SK-N-SH (cell line): ENCODE data around the gene NPAS3. TPM values are rescaled to one million over a fixed set of nuclear protein-coding genes. Genes with fewer than 3 reads are reported as not detected.

Source experiments
- CTCF ChIA-PET: fragments of 300-600, 350-600 bp; formaldehyde crosslinking; extraction: SDS; loops from one replicate; lab custom pipeline; 2021; lab: Yijun Ruan, JAX
- POLR2A ChIA-PET: fragments of 350-600 bp; sonication (Branson Sonifier 250); formaldehyde crosslinking; extraction: SDS; loops from one replicate; lab custom pipeline; 2020; ENCODE audit warnings: antibody characterized with exemption, inconsistent platforms; lab: Yijun Ruan, JAX
- DNase-seq: peaks from one replicate; pipeline ENCODE4 v3.0.0; 2012
- H2AFZ ChIP-seq: fragments of 200-600 bp; sonication (generic); 2 replicates; pipeline ENCODE4 v1.8.1; 2016; ENCODE audit warnings: antibody characterized with exemption, mild to moderate bottlenecking, low read depth
- H3F3A ChIP-seq: fragments of 200-600 bp; sonication (generic); replicated peaks from 2 replicates; pipeline ENCODE3; 2016; ENCODE audit warnings: antibody characterized with exemption, mild to moderate bottlenecking; ENCODE audit not compliant: insufficient read depth
- H3K27ac ChIP-seq, 2 experiments: fragments of 200-500 bp in 1 of 2; fragments of 200-600 bp in 1 of 2; sonication (Bioruptor generic) in 1 of 2; sonication (generic), shearing (Covaris generic) in 1 of 2; 2 replicates each; pipeline versions ENCODE4 v1.5.1 to v1.6.1; 2014 to 2016; ENCODE audit warnings: low read depth in 2 of 2, inconsistent platforms in 1 of 2, low read length in 1 of 2, mild to moderate bottlenecking in 1 of 2, mixed read lengths in 1 of 2
- H3K27me3 ChIP-seq: fragments of 200-600 bp; sonication (generic), shearing (Covaris generic); 2 replicates; pipeline ENCODE4 v1.6.1; 2016; ENCODE audit warnings: mixed run types; ENCODE audit not compliant: insufficient read depth
- H3K36me3 ChIP-seq, 2 experiments: fragments of 200-500 bp in 1 of 2; fragments of 200-600 bp in 1 of 2; sonication (Bioruptor generic) in 1 of 2; sonication (generic) in 1 of 2; replicated peaks in 1 of 2; 2 replicates each; pipeline versions ENCODE3 to v1.5.1; 2014 to 2016; ENCODE audit warnings: low read length in 1 of 2, mild to moderate bottlenecking in 1 of 2; ENCODE audit not compliant: insufficient read depth in 2 of 2, control insufficient read depth in 1 of 2
- H3K4me1 ChIP-seq, 2 experiments: fragments of 200-500 bp in 1 of 2; fragments of 200-600 bp in 1 of 2; sonication (Bioruptor generic) in 1 of 2; sonication (generic), shearing (Covaris generic) in 1 of 2; 2 replicates each; pipeline versions ENCODE4 v1.5.1 to v1.6.1; 2014 to 2016; ENCODE audit warnings: low read depth in 1 of 2, low read length in 1 of 2, mixed run types in 1 of 2; ENCODE audit not compliant: insufficient read depth in 2 of 2, control insufficient read depth in 1 of 2
- H3K4me2 ChIP-seq: fragments of 200-600 bp; sonication (generic), shearing (Covaris generic); 2 replicates; pipeline ENCODE4 v1.6.1; 2017; ENCODE audit warnings: mixed run types
- H3K4me3 ChIP-seq, 2 experiments: fragments of 200-500 bp in 1 of 2; fragments of 200-600 bp in 1 of 2; sonication (Bioruptor generic) in 1 of 2; sonication (generic), shearing (Covaris generic) in 1 of 2; 2 replicates each; pipeline versions ENCODE4 v1.5.1 to v1.8.1; 2014 to 2016; ENCODE audit warnings: low read depth in 2 of 2, inconsistent platforms in 1 of 2, low read length in 1 of 2, mild to moderate bottlenecking in 1 of 2, mixed read lengths in 1 of 2, moderate library complexity in 1 of 2
- H3K79me2 ChIP-seq: fragments of 200-600 bp; sonication (generic); 2 replicates; pipeline ENCODE4 v1.8.1; 2017; ENCODE audit warnings: mild to moderate bottlenecking; ENCODE audit not compliant: insufficient read depth
- H3K9ac ChIP-seq: fragments of 200-600 bp; sonication (generic); 2 replicates; pipeline ENCODE4 v1.6.1; 2017; ENCODE audit warnings: mixed run types
- H3K9me2 ChIP-seq: fragments of 200-600 bp; sonication (generic); 2 replicates; pipeline ENCODE4 v1.6.1; 2017; ENCODE audit warnings: mixed run types
- H3K9me3 ChIP-seq: fragments of 200-600 bp; sonication (generic); 2 replicates; pipeline ENCODE4 v1.6.1; 2017; ENCODE audit warnings: mixed run types, mild to moderate bottlenecking, moderate library complexity
- H4K20me1 ChIP-seq: fragments of 200-600 bp; sonication (generic); 2 replicates; pipeline ENCODE4 v1.6.1; 2017; ENCODE audit warnings: mild to moderate bottlenecking, mixed run types; ENCODE audit not compliant: insufficient read depth
- CHD2 ChIP-seq: fragments of 150-350 bp; IDR thresholded peaks from 2 replicates; pipeline ENCODE4 v1.6.1; 2018; ENCODE audit warnings: low read length; ENCODE audit not compliant: partially characterized antibody
- EP300 ChIP-seq, 2 experiments: IDR thresholded peaks; 2 replicates each; pipeline versions ENCODE4 v1.4.0 to v1.6.1; 2012; ENCODE audit warnings: borderline replicate concordance in 1 of 2, low read depth in 1 of 2, low read length in 1 of 2
- FOSL2 ChIP-seq: IDR thresholded peaks from 2 replicates; pipeline ENCODE4 v1.4.0; 2012; ENCODE audit warnings: low read depth, mild to moderate bottlenecking, moderate library complexity, borderline replicate concordance
- FOXJ3 ChIP-seq: sonication (generic); formaldehyde crosslinking; IDR thresholded peaks from 2 replicates; pipeline ENCODE4 v1.5.1; 2020; ENCODE audit warnings: mild to moderate bottlenecking, missing genetic modification reagents
- FOXM1 ChIP-seq: IDR thresholded peaks from 2 replicates; pipeline ENCODE4 v1.4.0; 2012; ENCODE audit warnings: low read depth, mild to moderate bottlenecking
- GATA2 ChIP-seq: sonication (generic); formaldehyde crosslinking; IDR thresholded peaks from 2 replicates; pipeline ENCODE4 v1.5.0; 2020; ENCODE audit warnings: mild to moderate bottlenecking, missing genetic modification reagents
- JUND ChIP-seq: IDR thresholded peaks from 2 replicates; pipeline ENCODE4 v1.4.0; 2012
- MAX ChIP-seq: IDR thresholded peaks from 2 replicates; pipeline ENCODE4 v1.4.0; 2012; ENCODE audit warnings: low read depth
- MXI1 ChIP-seq: IDR thresholded peaks from 2 replicates; pipeline ENCODE4 v1.6.1; 2012; ENCODE audit warnings: mild to moderate bottlenecking, low read depth, low read length, improper control_type of control experiment
- NFIC ChIP-seq: IDR thresholded peaks from 2 replicates; pipeline ENCODE4 v1.4.0; 2012; ENCODE audit warnings: borderline replicate concordance
- POLR2AphosphoS5 ChIP-seq: IDR thresholded peaks from 2 replicates; pipeline ENCODE4 v1.6.1; 2012; ENCODE audit warnings: low read depth, low read length
- RCOR1 ChIP-seq: fragments of 150-350 bp; IDR thresholded peaks from 2 replicates; pipeline ENCODE4 v1.6.1; 2017; ENCODE audit warnings: antibody characterized with exemption, low read length
- SMC3 ChIP-seq: IDR thresholded peaks from 2 replicates; pipeline ENCODE4 v1.6.1; 2012; ENCODE audit warnings: low read depth, low read length, improper control_type of control experiment
- TCF12 ChIP-seq: IDR thresholded peaks from 2 replicates; pipeline ENCODE4 v1.4.0; 2012
- USF1 ChIP-seq: IDR thresholded peaks from 2 replicates; pipeline ENCODE4 v1.4.0; 2012; ENCODE audit warnings: low read depth, borderline replicate concordance
- USF2 ChIP-seq: fragments of 150-350 bp; IDR thresholded peaks from 2 replicates; pipeline ENCODE4 v1.6.1; 2017; ENCODE audit warnings: antibody characterized with exemption, low read length, low read depth, borderline replicate concordance
- YY1 ChIP-seq: IDR thresholded peaks from 2 replicates; pipeline ENCODE4 v1.4.0; 2012; ENCODE audit warnings: low read depth, mild to moderate bottlenecking
- WGBS: methylation state at CpG from one replicate; pipeline ENCODE4 v1.1.6; 2017; ENCODE audit warnings: low lambda C conversion rate; 5-methylcytosine and 5-hydroxymethylcytosine counted together
- polyA plus RNA-seq, 3 experiments: library from polyadenylated mRNA; depleted of rRNA; stranded (reverse); fragments of >200 nt; gene quantifications; 2 replicates each; pipeline ENCODE4 v1.2.3, GENCODE V29; 2012
- TF ChIP-seq, protein P1 (sequence below): IDR thresholded peaks from 2 replicates; pipeline ENCODE4 v1.4.0; 2012; ENCODE audit warnings: low read depth, borderline replicate concordance
- TF ChIP-seq, protein P2 (sequence below): IDR thresholded peaks from 2 replicates; pipeline ENCODE4; 2012
- TF ChIP-seq, protein P3 (sequence below): IDR thresholded peaks from 2 replicates; pipeline ENCODE4 v1.6.1; 2012; ENCODE audit warnings: mild to moderate bottlenecking, low read depth, low read length, moderate library complexity
- TF ChIP-seq, protein P4 (sequence below): fragments of 150-350 bp; IDR thresholded peaks from 2 replicates; pipeline ENCODE4 v1.6.1; 2016; ENCODE audit warnings: mild to moderate bottlenecking, low read depth, low read length

NPAS3 gene
- polyA plus RNA-seq, 1 of the 3 experiments (the other 2 are of a cell fraction), result 4.3 TPM

DNA sequence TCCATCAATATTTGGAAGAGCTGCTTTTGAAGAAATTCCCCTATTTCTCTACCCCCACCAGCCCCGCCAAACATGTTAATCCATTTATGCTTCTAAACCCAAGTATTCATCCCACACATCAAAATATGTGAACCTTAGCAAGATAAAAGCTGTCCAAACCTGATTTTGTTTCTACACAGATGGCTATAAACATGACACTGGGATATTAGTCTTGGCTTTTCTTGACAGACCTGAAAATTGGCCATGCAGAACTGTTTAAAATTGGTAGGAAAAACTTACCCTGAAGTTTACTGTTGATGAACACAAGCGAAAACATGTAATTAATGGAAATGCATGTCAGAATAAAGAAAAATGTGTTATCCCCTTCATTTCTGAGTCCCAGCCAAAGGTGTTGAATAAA lies 642.2 kb downstream of the NPAS3 start (continued):
- TF ChIP-seq, protein P1, sequence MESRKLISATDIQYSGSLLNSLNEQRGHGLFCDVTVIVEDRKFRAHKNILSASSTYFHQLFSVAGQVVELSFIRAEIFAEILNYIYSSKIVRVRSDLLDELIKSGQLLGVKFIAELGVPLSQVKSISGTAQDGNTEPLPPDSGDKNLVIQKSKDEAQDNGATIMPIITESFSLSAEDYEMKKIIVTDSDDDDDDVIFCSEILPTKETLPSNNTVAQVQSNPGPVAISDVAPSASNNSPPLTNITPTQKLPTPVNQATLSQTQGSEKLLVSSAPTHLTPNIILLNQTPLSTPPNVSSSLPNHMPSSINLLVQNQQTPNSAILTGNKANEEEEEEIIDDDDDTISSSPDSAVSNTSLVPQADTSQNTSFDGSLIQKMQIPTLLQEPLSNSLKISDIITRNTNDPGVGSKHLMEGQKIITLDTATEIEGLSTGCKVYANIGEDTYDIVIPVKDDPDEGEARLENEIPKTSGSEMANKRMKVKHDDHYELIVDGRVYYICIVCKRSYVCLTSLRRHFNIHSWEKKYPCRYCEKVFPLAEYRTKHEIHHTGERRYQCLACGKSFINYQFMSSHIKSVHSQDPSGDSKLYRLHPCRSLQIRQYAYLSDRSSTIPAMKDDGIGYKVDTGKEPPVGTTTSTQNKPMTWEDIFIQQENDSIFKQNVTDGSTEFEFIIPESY, result no peak
- no peak for TF ChIP-seq EP300 (IDR thresholded peaks at IDR 0.05; ENCODE audit: borderline replicate concordance in 1 of 2, low read depth in 1 of 2, low read length in 1 of 2)
- no peak for TF ChIP-seq CHD2
- TF ChIP-seq JUND, result no peak

- no peak overlapping the region for H3K27ac ChIP-seq
- no peaks in the 10 kb centered on the region for H4K20me1 ChIP-seq
- ChIA-PET POLR2A (no interaction called here), CTCF (interaction anchor here (1.1 kb wide), 1 partner anchor 11 kb away, joined by 4 read pairs; no protein-coding TSS in a partner anchor)
- H3K9me2 ChIP-seq, result no peaks in the 10 kb centered on the region
- no peak overlapping the region for H3K9ac ChIP-seq
- H3K79me2 ChIP-seq, result no peaks in the 10 kb centered on the region
- no peak overlapping the region for H3K4me3 ChIP-seq
- no peak overlapping the region for H2AFZ ChIP-seq
- H3K4me1 ChIP-seq, result no peaks in the 10 kb centered on the region; a peak in 1 of 4 replicates
- WGBS, result 73% methylated on average over 2 of the region's 2 CpGs
- no peaks in the 10 kb centered on the region for H3F3A ChIP-seq
- H3K27me3 ChIP-seq, result no peaks in the 10 kb centered on the region
- no peak for DNase-seq
- peaks cover 0 to 4% of the 10 kb centered on the region in 2 experiments for H3K36me3 ChIP-seq
- no peak overlapping the region for H3K4me2 ChIP-seq
- H3K9me3 ChIP-seq, result no peaks in the 10 kb centered on the region
- TF ChIP-seq TCF12 (no peak), POLR2AphosphoS5 (no peak), FOXJ3 (no peak), NFIC (no peak), FOXM1 (no peak), GATA2 (no peak), RCOR1 (no peak), USF1 (no peak), SMC3 (no peak), YY1 (no peak), JUND (no peak), MXI1 (no peak), FOSL2 (no peak), MAX (no peak), USF2 (no peak)
- TF ChIP-seq, protein P2, sequence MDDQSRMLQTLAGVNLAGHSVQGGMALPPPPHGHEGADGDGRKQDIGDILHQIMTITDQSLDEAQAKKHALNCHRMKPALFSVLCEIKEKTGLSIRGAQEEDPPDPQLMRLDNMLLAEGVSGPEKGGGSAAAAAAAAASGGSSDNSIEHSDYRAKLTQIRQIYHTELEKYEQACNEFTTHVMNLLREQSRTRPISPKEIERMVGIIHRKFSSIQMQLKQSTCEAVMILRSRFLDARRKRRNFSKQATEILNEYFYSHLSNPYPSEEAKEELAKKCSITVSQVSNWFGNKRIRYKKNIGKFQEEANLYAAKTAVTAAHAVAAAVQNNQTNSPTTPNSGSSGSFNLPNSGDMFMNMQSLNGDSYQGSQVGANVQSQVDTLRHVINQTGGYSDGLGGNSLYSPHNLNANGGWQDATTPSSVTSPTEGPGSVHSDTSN, result no peak
- TF ChIP-seq, protein P3, sequence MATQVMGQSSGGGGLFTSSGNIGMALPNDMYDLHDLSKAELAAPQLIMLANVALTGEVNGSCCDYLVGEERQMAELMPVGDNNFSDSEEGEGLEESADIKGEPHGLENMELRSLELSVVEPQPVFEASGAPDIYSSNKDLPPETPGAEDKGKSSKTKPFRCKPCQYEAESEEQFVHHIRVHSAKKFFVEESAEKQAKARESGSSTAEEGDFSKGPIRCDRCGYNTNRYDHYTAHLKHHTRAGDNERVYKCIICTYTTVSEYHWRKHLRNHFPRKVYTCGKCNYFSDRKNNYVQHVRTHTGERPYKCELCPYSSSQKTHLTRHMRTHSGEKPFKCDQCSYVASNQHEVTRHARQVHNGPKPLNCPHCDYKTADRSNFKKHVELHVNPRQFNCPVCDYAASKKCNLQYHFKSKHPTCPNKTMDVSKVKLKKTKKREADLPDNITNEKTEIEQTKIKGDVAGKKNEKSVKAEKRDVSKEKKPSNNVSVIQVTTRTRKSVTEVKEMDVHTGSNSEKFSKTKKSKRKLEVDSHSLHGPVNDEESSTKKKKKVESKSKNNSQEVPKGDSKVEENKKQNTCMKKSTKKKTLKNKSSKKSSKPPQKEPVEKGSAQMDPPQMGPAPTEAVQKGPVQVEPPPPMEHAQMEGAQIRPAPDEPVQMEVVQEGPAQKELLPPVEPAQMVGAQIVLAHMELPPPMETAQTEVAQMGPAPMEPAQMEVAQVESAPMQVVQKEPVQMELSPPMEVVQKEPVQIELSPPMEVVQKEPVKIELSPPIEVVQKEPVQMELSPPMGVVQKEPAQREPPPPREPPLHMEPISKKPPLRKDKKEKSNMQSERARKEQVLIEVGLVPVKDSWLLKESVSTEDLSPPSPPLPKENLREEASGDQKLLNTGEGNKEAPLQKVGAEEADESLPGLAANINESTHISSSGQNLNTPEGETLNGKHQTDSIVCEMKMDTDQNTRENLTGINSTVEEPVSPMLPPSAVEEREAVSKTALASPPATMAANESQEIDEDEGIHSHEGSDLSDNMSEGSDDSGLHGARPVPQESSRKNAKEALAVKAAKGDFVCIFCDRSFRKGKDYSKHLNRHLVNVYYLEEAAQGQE, result no peak
- TF ChIP-seq, protein P4, sequence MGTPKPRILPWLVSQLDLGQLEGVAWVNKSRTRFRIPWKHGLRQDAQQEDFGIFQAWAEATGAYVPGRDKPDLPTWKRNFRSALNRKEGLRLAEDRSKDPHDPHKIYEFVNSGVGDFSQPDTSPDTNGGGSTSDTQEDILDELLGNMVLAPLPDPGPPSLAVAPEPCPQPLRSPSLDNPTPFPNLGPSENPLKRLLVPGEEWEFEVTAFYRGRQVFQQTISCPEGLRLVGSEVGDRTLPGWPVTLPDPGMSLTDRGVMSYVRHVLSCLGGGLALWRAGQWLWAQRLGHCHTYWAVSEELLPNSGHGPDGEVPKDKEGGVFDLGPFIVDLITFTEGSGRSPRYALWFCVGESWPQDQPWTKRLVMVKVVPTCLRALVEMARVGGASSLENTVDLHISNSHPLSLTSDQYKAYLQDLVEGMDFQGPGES, result no peak
These were observed 646.0 kb downstream of the NPAS3 start for GRCh38 chr14:33584697-33585096.
